HK-2 (cell line): Measurements from ENCODE around the gene TBXAS1.

Experiments used
- DNase-seq: peaks from one replicate; pipeline ENCODE4 v3.0.0-alpha.2; 2018; ENCODE audit not compliant: unreplicated experiment

TBXAS1 gene

DNA sequence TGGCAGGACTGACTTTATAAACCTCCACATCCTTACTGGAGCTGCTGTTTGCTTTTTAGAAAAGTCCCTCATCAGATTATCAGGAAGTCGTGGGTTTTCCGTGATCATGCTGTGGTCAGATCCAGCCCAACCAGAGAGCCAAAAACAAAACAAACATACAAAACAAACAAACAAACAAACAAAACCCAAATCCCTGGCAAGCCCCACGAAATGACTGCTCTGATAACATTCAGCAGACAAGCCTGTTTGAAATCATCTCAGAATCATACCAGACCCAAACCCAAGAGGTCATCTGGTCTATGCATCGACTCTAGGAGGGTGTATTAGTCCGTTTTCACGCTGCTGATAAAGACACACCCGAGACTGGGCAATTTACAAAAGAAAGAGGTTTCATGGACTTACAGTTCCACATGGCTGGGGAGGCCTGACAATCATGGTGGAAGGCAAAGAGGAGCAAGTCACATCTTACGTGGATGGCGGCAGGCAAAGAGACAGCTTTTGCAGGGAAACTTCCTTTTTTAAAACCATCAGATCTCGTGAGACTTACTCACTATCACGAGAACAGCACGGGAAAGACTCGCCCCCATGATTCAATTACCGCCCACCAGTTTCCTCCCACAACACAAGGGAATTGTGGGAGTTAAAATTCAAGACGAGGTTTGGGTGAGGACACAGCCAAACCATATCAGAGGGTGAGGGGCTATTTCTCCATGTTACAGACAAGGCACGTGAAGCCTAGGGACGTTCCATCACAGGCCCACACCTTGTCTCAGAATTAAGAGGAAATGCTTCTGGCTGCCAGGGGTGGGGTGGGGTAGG is 148.0 kb downstream of the TBXAS1 start:
- no peak for DNase-seq

- DNase-seq: no peak
Observed at GRCh38 chr7:139981511-139981895, 152.4 kb downstream of the TBXAS1 start.

DNA sequence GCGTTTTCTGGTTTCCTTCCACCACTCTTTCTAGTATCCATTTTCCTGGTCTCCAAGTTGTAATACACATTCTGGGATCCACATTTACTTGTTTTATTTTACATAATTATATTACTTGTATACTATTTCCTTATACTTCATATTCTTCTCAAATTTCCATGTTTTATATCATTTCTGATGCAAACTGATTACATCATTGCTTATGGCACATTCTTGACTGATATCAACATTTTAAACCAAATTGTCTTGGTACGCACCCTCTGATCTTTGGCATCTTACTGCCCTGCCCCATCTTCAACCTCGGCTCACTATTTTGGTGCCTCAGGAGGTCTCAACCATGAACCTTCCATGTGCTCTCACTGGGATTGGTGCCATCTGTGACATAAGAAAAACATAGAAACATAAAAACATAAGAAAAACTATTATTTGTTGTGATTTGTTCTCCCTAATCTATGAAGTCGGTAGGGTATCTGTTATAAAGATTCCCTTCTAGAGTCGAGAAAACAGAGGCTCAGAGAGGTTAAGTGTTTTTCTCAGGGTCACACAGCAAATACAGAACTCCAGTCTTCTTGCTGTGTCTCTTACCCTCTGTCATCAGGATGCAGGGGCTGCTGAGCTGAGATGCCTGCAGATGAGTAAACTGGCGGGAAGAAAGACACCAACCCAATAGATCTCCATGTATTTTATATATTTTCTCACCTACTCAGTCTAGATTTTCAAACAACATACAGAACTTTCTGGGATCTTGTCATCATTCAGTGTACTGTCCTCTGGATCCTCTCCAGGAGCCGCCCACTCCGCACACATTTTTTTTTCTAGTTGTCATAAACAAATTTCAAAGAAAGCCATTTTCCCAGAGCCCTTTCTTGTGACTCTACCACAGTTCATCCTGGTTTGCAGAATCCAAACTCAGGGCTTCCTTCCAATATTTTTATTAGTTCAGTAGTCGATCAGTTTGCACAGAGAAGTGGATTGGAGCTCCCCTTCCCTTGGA is 154.2 kb downstream of the TBXAS1 start:
- DNase-seq: no peak

DNA sequence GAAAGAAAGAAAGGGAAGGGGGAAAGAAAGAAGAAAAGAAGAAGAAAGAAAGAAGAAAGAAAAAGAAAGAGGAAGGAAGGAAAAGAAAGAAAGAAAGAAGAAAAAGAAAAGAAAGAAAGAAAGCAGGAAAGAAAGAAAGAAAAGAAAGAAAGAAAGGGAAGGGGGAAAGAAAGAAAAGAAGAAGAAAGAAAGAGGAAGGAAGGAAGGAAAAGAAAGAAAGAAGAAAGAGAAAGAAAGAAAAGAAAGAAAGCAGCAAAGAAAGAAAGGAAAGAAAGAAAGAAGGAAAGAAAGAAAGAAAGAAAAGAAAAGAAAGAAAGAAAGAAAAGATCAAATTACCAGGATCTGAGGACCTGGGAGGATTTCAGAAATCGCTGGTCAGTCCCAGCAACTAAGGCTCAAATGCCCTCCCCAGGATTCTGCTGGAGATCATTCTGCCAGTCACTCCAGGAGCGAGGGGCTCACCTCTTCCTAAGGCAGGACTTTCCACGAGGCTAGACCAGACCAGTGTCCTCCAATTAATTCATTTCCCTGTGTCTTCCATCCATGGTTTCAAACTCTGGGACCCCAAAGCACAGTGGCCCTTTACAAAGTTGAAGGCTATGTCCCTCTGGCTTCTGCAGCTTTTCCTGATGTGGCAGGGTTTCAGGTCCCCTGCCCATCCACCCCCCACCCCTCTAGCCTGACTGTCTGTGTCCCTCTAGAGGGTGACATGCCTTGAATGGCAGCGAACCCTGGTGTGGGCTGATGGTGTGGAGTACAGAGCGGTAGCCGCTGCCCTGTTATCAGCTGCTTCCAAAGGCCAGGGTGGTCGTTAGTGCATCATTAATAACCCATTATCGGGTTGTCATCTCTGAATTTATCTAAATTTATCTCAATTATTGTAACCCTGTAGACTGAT is 155.8 kb downstream of the TBXAS1 start:
- DNase-seq: no peak

- DNase-seq: no peak
Observed at GRCh38 chr7:139985811-139986210, 156.7 kb downstream of the TBXAS1 start.

DNA sequence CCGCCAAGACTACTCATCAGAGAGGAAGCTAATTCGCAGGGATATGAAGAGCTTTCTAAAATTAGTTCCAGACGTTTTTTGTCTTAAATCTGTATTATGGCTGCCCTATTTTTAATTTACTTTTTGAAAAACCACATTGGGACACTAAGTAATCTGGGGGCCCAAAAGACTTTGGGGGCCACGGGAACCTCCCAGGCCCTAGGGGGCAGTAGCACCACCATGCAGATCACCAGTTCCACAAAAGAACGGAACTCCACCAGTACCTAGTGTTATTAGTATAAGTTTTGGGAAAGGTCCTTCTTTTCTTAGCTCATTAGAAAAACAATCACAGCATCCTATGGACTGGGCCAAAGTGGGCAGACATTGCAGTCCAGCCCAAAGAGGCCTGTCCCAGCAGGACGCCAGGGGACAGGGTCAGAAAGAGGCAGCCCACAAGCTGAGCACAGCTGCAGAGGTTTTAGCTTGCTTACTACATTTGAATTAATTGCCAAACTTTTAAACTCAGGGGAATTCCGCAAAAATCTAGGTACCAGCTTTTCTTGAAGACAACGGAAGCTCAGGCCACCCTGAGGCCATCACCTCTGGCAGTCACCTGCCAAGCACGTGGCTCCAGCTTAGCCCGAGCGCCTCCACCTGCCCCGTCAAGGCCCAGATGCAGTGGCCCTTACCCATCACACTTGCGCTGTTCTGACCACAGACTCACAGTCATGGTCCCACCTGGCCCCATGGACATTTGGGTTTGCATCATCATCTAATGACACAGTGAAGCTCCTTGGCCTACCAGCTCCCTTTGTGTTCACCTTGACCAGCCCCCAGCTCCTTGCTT is 158.8 kb downstream of the TBXAS1 start:
- DNase-seq: no peak

GRCh38 chr7:139989366-139990141 is 160.5 kb downstream of the TBXAS1 start:
- no peak for DNase-seq

DNA sequence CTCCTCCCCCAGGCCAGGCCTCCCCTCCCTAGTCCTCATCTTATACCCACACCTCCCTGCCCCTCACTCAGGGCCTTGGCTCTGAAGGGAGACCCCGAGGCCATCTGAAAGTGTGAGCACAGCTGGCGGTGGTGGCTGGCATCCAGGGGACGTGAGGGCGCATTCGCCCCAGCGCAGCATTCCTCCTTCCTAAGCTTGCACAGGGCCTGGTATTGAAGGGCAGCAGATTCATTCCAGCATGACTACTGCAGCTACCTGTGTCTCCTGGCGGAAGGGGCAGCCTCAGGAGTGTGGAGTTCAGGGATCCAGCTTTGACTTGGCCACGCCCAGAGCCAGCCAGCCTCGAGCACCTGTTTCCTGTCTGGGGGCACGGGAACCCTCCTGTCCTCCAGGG is 161.1 kb downstream of the TBXAS1 start:
- no peak for DNase-seq

- DNase-seq: no peak
Observed at GRCh38 chr7:139990571-139991268, 161.7 kb downstream of the TBXAS1 start.

DNA sequence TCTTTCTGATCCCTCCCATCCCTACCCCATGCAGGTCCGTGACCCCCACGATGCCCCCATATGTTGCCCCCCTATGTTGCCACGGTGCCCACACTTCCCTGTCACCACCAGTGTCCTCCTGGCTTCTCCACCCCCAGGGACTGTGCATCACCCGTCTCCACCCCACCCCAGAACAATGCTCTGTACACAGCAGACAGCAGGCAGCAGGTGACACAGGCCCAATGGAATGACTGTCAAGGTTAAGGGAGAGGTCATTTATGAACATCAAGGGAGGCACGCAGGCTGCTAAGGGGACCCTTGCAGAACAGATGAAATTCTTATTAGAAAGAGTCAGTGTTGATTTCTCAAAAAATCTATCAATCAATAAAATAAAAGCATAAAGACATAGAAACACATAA is 162.2 kb downstream of the TBXAS1 start:
- no peak for DNase-seq

DNA sequence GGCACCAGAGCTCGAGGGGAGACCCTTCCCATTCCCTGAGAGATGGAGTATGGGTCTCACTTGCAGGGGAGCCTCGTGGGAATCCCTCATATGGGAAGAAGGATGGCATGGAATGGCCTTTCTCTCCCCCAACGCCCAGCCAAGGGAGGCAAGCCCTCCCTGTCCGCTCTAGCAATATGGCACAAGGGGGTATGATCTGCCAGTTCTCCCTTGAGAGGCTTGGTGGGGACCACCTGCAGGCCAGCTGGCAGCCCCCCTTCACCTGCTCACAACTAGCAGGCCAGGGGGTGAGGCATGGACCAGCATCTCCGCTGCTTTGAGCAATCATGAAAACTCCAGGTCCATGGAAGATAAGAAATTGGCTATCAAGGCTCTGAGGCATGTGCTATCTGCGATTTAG is 162.8 kb downstream of the TBXAS1 start:
- DNase-seq: no peak

- DNase-seq: no peak
Observed at GRCh38 chr7:139992353-139993044, 163.4 kb downstream of the TBXAS1 start.

GRCh38 chr7:139993169-139993568 is 164.1 kb downstream of the TBXAS1 start:
- DNase-seq: no peak

DNA sequence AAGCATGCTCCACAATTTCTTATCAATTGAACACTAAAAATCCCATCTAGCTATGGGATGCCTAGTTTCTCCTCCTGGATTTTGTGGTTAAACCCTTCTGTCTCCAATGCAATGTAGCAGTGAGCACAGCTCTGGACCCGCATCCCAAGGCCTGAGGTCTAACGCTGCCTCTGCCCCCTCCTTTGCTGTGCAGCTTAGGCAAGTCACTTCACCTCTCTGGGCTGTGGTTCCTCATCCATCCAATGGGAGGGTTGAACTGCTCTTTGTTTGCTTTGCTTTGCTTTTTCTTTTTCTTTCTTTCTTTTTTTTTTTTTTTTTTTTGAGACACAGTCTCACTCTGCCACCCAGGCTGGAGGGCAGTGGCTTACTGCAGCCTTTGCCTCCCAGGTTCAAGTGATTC is 164.5 kb downstream of the TBXAS1 start:
- no peak for DNase-seq

- no peak for DNase-seq
Observed at GRCh38 chr7:139994356-139994755, 165.3 kb downstream of the TBXAS1 start.

DNA sequence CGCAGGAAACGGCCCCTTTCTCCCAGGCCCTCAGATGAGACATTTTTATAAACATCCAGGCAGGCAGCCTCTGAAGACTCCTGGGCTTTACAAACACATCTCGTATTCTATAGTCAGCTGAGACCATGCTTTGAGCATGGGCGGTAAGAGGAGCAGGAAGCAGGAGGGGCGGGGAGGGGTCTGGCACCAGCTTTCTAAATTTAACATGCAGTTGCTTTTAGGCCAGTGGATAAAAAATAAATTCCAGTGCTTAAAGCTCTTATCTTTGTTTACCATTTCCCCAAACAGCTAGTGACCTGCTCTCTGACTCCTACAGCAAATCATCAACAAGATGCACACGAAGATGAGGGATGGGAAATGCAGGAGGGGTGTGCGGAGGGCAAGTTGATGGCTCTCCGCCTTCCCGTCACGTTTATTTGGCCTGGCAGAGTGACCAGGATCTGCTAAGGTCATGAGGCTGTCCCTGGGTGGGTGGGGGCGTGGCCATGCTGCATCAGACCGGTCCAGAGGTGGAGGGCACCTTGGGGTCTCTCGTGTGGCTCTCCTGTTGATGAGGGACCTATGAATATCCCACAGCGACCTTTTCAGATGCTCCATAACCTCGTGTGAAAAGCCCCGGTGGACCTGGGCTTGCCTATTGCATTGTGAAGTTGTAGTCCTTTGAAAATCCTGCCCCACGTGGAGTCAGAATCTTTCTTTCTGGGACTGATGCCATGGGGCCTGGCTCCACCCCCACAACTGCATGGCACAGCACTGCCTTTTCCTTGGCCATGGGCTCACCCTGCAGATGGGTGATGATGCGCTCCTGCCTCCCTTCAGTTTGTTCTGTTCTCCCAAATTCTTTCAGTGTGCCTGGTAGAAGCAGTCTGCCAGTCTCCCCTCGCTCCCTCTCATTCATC is 166.2 kb downstream of the TBXAS1 start:
- DNase-seq: no peak

- no peak for DNase-seq
Observed at GRCh38 chr7:139998572-139998971, 169.5 kb downstream of the TBXAS1 start.

- no peak for DNase-seq
Observed at GRCh38 chr7:139999516-139999915, 170.5 kb downstream of the TBXAS1 start.
